ENCODE results near the gene TMX2.

Gene TMX2

DNA sequence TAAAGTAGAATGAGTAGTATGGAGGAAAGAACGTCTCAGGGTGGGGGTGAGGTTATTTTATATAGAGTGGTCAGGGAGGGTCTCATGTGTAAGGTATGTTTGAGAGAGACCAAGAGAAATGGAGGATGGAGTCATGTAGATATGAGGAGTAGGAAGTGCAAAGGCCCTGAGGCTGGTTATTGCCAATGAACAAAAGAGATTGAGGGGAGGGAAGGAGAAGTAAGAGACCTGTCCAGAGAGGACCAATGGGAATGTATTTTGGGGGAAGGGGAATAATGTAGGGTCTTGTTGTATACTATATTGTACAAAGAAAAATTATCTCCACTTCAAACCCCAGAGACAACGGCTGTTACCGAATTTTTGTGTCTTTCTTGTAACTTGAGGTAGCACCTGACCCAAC is 59.0 kb downstream of the TMX2 start:
- DNase-seq: no peak

DNA sequence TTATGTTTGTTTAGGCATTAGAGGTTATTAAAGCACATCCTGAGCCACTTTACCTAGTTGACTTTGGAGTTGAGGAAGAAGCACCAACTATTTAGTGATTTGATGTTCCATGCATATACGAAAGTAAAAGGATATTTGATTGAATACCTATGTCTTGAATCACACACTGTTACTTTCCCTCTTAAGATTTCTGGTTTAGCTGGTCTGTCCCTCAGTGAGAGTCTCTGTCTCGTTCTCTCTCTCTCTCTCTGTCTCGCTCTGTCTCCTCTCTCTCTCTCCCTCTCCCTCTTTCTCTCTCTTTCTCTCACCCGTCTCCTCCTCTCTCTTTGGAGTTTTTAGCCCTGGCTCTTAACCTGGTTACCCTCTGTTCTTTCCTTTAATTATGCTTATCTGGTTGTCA is 60.2 kb downstream of the TMX2 start:
- no peak for DNase-seq

DNA sequence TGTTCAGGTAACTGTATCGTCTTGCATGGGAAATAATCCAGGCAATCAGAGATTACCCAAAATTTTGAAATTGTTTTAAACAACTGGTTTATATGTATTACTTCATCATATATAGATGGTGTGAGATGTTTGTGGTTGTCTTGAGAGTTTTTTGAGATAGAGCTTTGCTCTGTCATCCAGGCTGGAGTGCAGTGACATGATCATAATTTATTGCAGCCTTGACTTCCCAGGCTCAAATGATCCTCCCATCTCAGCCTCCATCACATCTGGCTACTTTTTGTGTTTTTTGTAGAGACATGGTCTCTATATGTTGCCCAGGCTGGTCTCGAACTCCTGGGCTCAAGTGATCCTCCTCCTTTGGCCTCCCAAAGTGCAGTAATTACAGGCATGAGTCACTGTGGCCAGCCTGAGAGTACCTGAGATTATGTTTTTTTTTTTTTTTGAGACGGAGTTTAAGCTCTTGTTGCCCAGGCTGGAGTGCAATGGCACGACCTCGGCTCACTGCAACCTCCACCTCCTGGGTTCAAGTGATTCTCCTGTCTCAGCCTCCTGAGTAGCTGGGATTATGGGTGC is 60.7 kb downstream of the TMX2 start:
- no peak for DNase-seq

DNA sequence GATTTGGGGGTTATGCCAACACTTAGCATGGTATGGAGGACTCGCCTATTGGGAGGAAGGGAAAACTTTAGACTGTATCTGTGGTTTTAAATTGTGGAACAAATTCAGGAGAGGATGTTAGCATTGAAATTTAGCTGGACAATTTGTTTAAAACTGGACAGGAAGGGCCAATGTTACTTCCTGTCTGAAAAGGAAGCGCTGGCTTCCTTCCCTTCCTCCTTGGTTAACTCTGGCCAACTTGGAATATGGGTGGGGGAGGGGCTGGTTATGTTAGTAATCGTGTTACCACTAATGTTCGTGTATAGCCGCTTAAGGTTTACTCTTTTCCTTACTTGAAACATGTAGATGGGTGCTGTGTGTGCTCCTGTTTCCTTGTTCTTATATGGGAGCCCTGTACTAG is 63.1 kb downstream of the TMX2 start:
- no peak for DNase-seq

DNA sequence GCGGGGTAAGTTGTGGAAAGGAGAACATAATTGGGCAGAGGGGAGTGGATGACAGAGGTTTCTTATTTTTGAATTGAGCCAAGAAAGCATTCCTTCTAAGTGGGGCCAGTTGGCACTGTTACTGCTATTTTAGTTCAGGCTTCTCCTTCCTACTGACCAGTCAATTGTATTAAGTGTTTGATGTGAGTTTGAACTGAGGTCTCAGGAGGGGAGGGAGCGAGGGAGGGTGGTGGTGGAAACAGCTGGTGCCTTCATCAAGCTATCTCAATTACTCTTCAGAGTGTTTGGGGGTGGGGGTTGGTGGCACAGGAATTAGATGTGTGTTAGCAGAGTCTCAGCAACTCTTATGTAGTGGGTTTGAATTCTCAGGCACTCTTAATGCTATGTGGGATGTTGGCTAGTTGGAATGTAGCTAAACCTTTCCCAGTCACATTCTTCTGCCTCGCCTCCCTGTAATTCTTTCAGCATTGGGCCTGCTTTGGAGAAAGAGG is 63.7 kb downstream of the TMX2 start:
- DNase-seq: no peak

DNA sequence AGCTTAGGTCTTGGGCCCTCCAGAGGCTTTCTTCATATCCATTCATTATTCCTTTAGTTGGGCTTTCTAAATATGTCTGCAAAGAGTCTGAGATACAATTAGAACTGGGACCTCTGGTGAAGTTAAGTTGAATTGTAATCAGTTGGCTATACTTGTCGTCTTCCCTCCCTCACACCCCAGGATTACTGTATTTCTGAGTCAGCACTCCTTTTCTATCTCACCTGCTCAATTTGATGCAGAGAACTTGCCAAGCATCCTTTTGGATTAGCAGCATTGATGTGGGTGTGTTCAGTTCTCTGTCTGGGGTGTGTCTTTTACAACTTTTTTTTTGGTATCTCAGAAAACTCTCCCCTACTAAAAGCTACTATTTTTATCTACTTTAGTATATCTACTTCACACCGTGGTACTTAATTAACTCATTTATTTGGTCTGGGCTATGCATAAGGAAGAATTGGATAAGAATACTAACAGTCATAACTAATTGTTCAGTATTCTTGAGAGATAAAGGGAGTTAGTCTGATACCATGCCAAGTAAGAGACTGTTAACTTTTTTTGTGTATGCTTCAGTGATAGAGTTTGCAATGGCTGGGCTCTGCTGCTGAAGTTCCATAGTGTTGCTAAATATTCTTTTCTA is 64.3 kb downstream of the TMX2 start:
- no peak for DNase-seq

DNA sequence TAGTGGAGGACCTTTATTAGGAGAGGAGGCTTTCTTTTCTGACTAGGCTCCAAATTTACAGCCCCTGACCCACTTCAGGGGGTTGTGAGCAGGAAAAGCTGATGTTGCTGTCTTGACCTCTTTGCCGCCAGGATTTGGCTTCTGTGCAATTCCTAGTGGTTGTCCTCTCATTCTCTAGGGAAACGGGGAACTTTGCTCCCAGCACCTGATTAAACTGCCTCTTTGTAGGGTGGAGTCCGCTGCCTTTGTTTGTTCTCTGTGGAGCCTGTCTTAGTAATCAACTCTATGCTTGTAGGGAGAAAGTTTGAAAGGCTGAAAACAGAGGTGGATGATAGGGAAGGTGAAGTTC is 65.5 kb downstream of the TMX2 start:
- DNase-seq: no peak

DNA sequence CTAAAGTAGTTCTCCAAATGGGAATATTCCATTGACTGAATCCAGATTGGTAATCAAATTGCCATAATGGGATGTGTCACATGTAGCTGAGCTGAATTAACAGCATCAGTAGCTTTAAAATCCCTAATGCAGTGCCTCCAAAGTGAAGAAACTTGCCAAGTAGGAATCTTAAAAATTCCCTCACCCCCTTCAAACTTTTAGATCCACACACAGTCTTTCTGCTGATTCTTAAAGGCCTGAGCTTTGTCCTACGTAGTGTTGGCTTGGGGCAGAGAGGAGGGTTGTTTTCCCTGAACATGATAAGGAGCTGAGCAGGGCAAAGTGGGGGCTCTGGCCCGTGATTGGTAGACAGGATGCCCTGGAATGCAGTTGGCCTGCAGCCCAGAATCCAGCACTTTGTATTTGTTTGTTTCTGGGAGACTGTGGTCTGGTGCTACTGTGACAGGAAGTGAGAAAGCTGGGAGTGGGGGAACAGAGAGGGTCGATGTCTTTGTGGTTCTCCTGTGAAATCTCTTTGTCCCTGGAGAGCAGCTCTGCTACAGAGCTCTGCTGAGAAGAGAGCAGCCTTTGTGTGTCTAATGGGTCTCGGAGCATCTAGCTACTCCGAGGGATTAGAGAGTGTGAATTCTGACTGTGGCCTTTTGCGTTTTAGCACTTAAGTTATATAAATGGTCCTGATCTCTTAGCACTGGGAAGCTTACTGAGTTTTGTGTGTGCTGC is 66.1 kb downstream of the TMX2 start:
- peak in 1 of 2 experiments; percentile 3 for DNase-seq

DNA sequence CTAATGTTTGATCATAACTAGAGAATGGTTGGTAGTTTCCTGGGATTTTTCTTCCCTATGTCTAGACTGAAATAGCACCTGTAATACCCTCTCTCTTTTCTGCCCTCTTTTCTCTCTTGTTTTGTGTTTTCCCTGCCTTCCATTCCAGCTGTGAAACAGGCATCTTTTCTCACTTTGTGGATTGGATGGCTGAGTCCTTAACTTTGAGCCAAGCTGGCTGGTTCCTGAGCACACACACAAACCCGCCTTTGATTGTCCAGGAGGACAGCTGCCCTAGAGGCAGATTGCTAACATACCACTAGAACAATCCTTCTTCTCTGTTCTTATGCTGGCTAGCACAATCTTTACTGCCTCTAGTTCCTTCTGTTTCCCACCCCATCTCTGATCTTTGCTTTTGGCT is 66.9 kb downstream of the TMX2 start:
- no peak for DNase-seq

DNA sequence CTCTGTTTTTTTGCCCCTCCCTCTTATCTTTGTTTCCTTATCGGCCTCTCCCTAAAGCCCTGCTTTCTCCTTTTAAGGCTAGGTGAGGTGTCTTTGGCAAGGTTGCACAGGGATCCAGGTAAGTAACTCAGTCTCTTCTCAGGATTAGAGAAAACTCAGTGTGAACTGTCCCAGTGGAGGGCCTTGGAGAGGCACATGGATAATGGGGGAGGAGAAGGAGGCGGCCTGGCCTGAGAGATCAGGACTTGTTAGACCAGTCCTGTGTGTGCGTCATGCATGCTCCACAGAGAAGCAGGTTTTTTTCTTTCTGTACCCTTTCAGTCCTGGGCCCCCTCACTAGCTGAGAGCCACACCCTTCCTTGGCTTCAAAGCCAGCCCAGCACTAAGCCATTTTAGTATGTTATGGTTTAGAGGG is 69.1 kb downstream of the TMX2 start:
- DNase-seq: no peak

DNA sequence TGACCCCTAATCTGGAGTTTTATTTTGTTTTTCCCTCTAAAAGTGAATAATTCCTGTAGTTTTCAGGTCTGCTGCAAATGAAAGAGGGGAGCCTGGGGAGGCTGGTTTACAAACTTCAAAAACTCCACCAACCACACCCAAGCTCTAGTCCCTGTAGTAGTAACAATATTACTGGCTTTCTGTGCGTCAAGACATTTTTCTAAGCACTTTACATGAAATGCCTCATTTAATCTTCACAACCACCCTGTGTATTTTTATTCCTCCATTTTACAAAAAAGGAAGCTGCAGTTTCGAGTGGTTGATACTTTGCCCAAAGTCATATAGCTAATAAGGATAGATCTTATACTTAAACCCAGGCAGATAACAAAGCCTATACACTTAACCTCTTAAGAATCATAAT is 72.7 kb downstream of the TMX2 start:
- DNase-seq: no peak

DNA sequence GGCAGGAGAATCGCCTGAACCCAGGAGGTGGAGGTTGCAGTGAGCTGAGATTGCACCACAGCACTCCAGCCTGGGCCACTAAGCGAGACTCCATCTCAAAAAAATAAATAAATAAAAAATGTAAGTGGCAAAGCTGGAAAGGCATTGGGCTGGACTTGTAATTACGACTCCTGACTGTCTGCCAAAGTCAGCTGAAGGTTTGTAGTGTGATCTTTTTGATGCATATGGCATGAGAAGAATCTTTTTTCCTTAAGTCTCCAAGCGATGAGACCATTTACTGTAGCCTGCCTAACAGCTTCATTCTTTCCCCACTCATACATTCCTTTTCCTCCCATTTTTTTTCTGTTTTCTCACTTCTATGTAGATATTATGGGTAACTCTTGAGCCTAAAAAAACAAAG is 74.0 kb downstream of the TMX2 start:
- no peak for DNase-seq

DNA sequence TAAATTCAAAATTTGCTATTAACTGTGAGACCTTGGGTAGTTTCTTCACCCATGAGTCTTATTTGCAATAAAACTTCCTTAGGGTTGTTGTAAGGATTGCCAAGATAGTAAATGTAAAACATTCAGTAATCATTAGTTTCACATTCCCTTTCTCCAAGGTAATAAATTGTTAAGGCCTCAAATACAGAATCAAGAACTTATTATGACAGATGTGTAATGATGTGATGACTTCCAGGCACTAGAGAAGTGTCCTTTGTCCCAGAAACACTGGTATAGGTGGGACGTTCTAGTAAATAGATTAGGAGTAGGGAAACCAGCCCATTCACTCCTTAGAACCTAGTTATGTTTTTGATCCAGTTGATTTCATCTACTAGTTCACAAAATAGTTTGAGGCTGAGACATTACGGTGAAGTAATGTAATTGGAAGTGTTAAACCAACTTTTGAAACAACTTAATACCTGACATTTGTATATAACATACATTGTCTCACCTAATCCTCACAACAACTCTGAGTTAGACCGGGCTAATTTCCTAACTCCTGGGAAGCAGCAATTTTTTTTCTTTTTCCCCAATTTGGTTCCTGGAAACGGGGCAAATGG is 74.7 kb downstream of the TMX2 start:
- DNase-seq: no peak

DNA sequence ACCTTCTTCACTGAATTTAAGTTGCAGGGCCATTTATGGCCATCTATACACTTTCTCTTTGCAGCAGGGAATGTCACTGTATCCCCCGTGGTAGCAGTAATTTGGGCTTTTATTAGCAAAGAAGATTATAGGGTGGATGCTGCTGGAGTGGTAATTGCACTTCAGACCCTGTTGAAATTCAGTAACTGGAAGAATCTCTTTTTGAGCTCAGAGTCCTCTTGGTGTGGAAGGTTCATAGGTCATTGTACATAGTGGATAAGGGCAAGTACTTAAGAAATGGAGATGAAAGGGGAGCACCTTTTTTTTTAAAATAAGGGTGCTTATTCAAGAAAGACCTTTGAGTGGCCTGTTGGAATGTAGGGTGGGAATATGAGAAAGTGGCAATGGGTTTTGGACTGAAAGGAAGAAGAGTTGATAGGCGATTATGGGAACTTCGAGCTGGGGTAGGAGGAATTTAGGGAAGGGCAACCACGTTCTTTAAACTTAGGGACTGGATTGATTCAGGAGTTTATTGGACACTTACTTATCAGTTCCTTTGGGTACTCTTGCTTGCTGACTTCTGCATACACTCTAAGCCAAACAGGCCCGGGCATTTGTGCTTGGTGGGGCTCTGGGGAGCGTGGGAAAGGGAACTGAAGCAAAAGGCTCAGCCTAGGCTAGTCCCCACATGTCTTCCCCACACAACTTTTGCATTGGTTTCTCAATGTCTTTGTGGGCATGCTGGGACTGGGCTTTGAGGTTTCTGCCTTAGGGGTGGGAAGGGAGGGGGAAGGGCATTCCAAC is 75.7 kb downstream of the TMX2 start:
- DNase-seq: no peak

DNA sequence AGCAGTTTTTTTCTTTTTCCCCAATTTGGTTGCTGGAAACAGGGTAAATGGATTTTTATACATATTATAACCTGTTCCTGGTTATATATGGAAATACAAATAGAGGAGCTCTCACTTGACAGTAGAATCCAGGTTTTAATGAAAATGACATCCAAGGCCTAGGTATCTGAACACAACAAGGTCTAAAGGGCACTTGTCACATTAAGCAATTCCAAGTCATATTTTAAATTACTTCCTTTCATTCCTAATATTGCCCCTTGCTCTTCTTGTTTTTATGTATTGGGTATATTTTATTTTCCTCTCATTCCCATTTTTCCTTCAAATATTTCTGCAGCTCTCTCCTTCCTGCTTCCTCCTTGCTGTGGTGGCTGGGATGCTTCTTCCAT is 76.3 kb downstream of the TMX2 start:
- DNase-seq: no peak

All from SHP77 (cell line).